HG03342 (cell line): ENCODE results near the gene GAS2L3.

Experiments used
- ATAC-seq: cut with Tn5 transposase; IDR thresholded peaks from one replicate; pipeline ENCODE4 v1.9.1; 2021; ENCODE audit warnings: mild to moderate bottlenecking, moderate library complexity; ENCODE audit not compliant: unreplicated experiment

The GAS2L3 gene

DNA sequence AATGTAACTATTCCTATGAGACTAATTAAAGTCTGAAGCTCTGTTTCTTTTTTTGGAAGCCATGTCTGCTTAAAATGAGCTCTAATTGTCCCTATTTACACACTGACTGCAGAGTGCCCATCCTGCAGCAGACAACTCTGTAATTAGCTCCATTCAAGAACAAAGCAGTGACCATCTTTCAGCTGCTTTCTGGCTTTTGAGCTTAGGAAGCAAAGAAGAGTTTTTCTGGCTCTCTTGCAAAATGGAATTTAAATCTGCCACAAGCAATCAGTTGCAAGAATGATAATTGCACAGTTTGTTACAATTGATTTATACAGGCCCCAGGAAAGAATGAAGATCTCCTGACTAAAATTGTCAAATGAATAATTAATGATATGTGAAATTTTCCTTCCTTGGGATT lies 83.4 kb downstream of the GAS2L3 start:
- ATAC-seq = no peak

DNA sequence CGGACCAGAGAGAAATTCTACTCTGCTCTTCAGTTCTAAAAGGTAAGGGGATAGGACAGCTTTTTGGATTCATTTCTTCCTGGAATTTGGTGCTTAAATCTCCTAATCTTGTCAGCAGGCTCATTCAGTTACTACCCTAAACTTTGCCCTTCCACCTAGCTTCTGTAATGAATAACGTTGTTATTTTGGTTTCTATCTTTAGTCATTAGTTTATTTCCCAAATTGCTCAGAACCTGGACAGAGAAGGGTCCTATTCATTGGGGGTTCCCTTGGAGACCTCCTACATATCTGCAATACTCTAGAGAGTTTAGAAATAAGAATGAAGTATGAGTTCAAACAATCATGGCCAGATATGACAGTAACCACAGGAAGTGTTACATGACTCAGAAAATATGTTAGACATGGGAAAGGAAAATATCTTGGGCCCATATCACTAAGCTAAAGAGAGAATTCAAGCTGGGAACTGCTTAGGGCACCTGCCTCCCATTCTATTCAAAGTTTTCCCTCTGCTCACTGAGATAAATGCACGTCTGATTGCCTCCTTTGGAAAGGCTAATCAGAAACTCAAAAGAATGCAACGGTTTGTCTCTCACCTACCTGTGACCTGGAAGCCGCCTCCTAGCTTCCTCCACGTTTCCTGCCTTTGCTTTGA lies 87.9 kb downstream of the GAS2L3 start:
- ATAC-seq = no peak

- no peak for ATAC-seq
These were observed 93.1 kb downstream of the GAS2L3 start for GRCh38 chr12:100666588-100666987.

GRCh38 chr12:100668945-100669536 lies 95.6 kb downstream of the GAS2L3 start:
- peak; percentile 84 for ATAC-seq

- no peak for ATAC-seq
These were observed 96.4 kb downstream of the GAS2L3 start for GRCh38 chr12:100669922-100670321.

- no peak for ATAC-seq
These were observed 98.1 kb downstream of the GAS2L3 start for GRCh38 chr12:100671396-100672074.

GRCh38 chr12:100672075-100672592 lies 98.7 kb downstream of the GAS2L3 start:
- ATAC-seq = peak; percentile 76

DNA sequence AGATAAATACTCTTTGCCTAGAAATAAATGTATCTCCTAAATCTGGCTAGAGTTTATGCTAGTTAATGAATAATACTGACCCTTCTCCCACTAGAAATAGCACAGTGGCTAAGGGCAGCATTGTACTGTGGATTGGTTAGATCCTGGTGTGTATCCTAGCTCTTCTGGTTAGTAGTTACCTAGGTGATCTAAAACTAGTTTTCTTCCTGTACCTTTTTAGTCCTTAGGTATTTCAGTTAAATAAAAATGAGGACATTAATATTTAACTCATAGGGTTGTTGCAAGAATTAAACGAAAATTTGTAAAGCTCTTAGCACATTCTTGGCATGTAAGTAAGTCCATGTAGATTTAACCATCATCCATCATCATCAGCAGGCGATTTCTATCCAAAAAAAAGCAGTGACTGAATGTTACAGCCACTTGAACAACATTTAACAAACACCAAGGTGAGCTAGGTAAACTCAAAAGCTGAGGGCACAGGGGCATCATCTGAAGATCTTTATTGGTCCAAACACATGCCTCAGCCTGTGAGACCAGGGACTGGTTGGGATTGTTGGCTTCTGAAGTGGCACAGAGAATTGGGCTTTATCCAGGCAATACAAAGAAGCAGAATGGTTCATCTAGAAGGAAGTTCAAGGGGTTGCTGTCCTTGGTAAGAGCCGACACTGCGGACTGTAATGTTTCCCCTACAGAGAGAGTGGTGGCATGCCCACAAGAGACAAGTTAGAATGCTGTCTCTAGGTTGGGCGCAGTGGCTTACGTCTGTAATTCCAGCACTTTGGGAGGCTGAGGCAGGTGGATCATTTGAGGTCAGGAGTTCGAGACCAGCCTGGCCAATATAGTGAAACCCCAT lies 100.8 kb downstream of the GAS2L3 start:
- no peak for ATAC-seq
